NCI-H524 (cell line): ENCODE results near the gene CELSR1.

Source experiments
- DNase-seq, 2 experiments: peaks; one replicate each; lab custom pipeline; 2025; lab: John Stamatoyannopoulos, UW

Gene CELSR1

GRCh38 chr22:46459347-46460065 lies 77.9 kb downstream of the CELSR1 start:
- DNase-seq: no peak

- no peak for DNase-seq
Measured at GRCh38 chr22:46458525-46458924, 78.9 kb downstream of the CELSR1 start.

- no peak for DNase-seq
Measured at GRCh38 chr22:46457502-46458488, 79.6 kb downstream of the CELSR1 start.

GRCh38 chr22:46456818-46457163 lies 80.6 kb downstream of the CELSR1 start:
- DNase-seq: no peak

GRCh38 chr22:46455446-46455845 lies 82.0 kb downstream of the CELSR1 start:
- no peak for DNase-seq

- DNase-seq: no peak
Measured at GRCh38 chr22:46454504-46455269, 82.7 kb downstream of the CELSR1 start.

- DNase-seq: no peak
Measured at GRCh38 chr22:46453829-46454503, 83.5 kb downstream of the CELSR1 start.

- DNase-seq: no peak
Measured at GRCh38 chr22:46453006-46453828, 84.2 kb downstream of the CELSR1 start.

GRCh38 chr22:46452195-46453005 lies 85.0 kb downstream of the CELSR1 start:
- DNase-seq: no peak

- no peak for DNase-seq
Measured at GRCh38 chr22:46451741-46452140, 85.7 kb downstream of the CELSR1 start.

GRCh38 chr22:46450931-46451561 lies 86.4 kb downstream of the CELSR1 start:
- DNase-seq: no peak

GRCh38 chr22:46449974-46450745 lies 87.3 kb downstream of the CELSR1 start:
- DNase-seq: no peak

- no peak for DNase-seq
Measured at GRCh38 chr22:46449116-46449691, 88.2 kb downstream of the CELSR1 start.

- DNase-seq: no peak
Measured at GRCh38 chr22:46448333-46448732, 89.1 kb downstream of the CELSR1 start.

- no peak for DNase-seq
Measured at GRCh38 chr22:46447906-46448305, 89.5 kb downstream of the CELSR1 start.

- DNase-seq: peak in 1 of 2 experiments; percentile 56
Measured at GRCh38 chr22:46446799-46447198, 90.6 kb downstream of the CELSR1 start.

- no peak for DNase-seq
Measured at GRCh38 chr22:46445771-46446420, 91.5 kb downstream of the CELSR1 start.

GRCh38 chr22:46444390-46444854 lies 93.0 kb downstream of the CELSR1 start:
- DNase-seq: no peak
